HepG2 (cell line): Measurements from ENCODE around the gene CLHC1. TPM values are rescaled to one million over a fixed set of nuclear protein-coding genes. Genes with fewer than 3 reads are reported as not detected.
A peak's percentile ranks its signal among the peaks of the same experiment; 100 is the strongest.

Experiments
- AKAP8 ChIP-seq: sonication (generic); formaldehyde crosslinking; IDR thresholded peaks from 2 replicates; pipeline ENCODE4 v1.5.1; 2020; ENCODE audit warnings: mild to moderate bottlenecking, missing genetic modification reagents
- ARNT2 ChIP-seq: sonication (generic); formaldehyde crosslinking; IDR thresholded peaks from 2 replicates; pipeline ENCODE4 v1.8.0; 2022; ENCODE audit warnings: mild to moderate bottlenecking, low read depth, missing genetic modification reagents, moderate library complexity
- BCL6 ChIP-seq: IDR thresholded peaks from 2 replicates; pipeline ENCODE4 v1.6.1; 2016; ENCODE audit warnings: missing genetic modification reagents, missing compliant biosample characterization
- HMG20A ChIP-seq: IDR thresholded peaks from 2 replicates; pipeline ENCODE4 v1.6.1; 2016; ENCODE audit warnings: borderline replicate concordance
- JARID2 ChIP-seq: sonication (generic); formaldehyde crosslinking; IDR thresholded peaks from 2 replicates; pipeline ENCODE4 v1.8.1; 2023; ENCODE audit warnings: missing genetic modification reagents, inconsistent platforms; ENCODE audit not compliant: insufficient replicate concordance
- PCBP1 ChIP-seq: fragments of 200-400 bp; formaldehyde crosslinking; IDR thresholded peaks from 2 replicates; pipeline ENCODE4 v1.6.1; 2017; ENCODE audit warnings: mild to moderate bottlenecking, low read depth, low read length, borderline replicate concordance
- POLR2AphosphoS5 ChIP-seq: IDR thresholded peaks from 2 replicates; pipeline ENCODE4 v1.6.1; 2012; ENCODE audit warnings: low read depth, low read length
- REPIN1 ChIP-seq: sonication (generic); formaldehyde crosslinking; IDR thresholded peaks from 2 replicates; pipeline ENCODE4 v1.8.0; 2022; ENCODE audit warnings: missing genetic modification reagents, low read depth, mild to moderate bottlenecking, borderline replicate concordance
- SP140L ChIP-seq: sonication (generic); formaldehyde crosslinking; IDR thresholded peaks from 2 replicates; pipeline ENCODE4 v1.4.0; 2020; ENCODE audit warnings: missing genetic modification reagents, borderline replicate concordance
- U2AF1 ChIP-seq: fragments of 200-400 bp; formaldehyde crosslinking; optimal IDR thresholded peaks from 2 replicates; pipeline ENCODE3; 2017; ENCODE audit warnings: mild to moderate bottlenecking, low read depth, low read length
- ZBTB7A ChIP-seq: sonication (generic); formaldehyde crosslinking; IDR thresholded peaks from 2 replicates; pipeline ENCODE4 v1.8.0; 2022; ENCODE audit warnings: mild to moderate bottlenecking, missing genetic modification reagents
- ZC3H4 ChIP-seq: sonication (generic); formaldehyde crosslinking; IDR thresholded peaks from 2 replicates; pipeline ENCODE4 v1.4.0; 2020; ENCODE audit warnings: missing genetic modification reagents, borderline replicate concordance
- ZNF33B ChIP-seq: sonication (generic); formaldehyde crosslinking; IDR thresholded peaks from 2 replicates; pipeline ENCODE4 v1.5.1; 2020; ENCODE audit warnings: mild to moderate bottlenecking, missing genetic modification reagents
- ZNF468 ChIP-seq: sonication (generic); formaldehyde crosslinking; IDR thresholded peaks from 2 replicates; pipeline ENCODE4 v1.8.0; 2022; ENCODE audit warnings: mild to moderate bottlenecking, moderate library complexity, missing genetic modification reagents
- ZSCAN20 ChIP-seq: sonication (generic); formaldehyde crosslinking; IDR thresholded peaks from 2 replicates; pipeline ENCODE4 v1.4.0; 2020; ENCODE audit warnings: missing genetic modification reagents, mild to moderate bottlenecking, borderline replicate concordance
- ZSCAN29 ChIP-seq: sonication (generic); formaldehyde crosslinking; conservative IDR thresholded peaks from 2 replicates; pipeline ENCODE4 v1.4.0; 2020; ENCODE audit warnings: mild to moderate bottlenecking, missing genetic modification reagents
- polyA plus RNA-seq, 8 experiments: library from polyadenylated mRNA; depleted of rRNA in 3 of 8; stranded (reverse) in 7 of 8; unstranded in 1 of 8; fragments of >200 nt; fragmentation: Illumina TruSeq in 4 of 8; extraction: Trizol in 4 of 8; gene quantifications; 2 replicates each; pipeline versions ENCODE4 v1.2.1 to v1.2.3, GENCODE V29; 2011 to 2016; ENCODE audit warnings: low read depth in 4 of 8, missing spikeins in 1 of 8, mixed read lengths in 1 of 8; ENCODE audit not compliant: insufficient read depth in 1 of 8
- total RNA-seq, 5 experiments: library from RNA; depleted of rRNA; stranded (reverse); fragments of >200 nt; fragmentation: Illumina TruSeq; extraction: Trizol; gene quantifications; 2 replicates each; pipeline ENCODE4 v1.2.3, GENCODE V29; 2016; ENCODE audit warnings: low read depth in 1 of 5
- TF ChIP-seq, protein P1 (sequence below): sonication (generic); formaldehyde crosslinking; IDR thresholded peaks from 2 replicates; pipeline ENCODE4 v1.8.0; 2022; ENCODE audit warnings: missing genetic modification reagents, low read depth, mild to moderate bottlenecking, borderline replicate concordance
- TF ChIP-seq, protein P2 (sequence below): sonication (generic); formaldehyde crosslinking; IDR thresholded peaks from 2 replicates; pipeline ENCODE4 v1.5.0; 2020; ENCODE audit warnings: missing genetic modification reagents, mild to moderate bottlenecking, borderline replicate concordance
- TF ChIP-seq, protein P3 (sequence below): sonication (generic); formaldehyde crosslinking; IDR thresholded peaks from 2 replicates; pipeline ENCODE4 v1.4.0; 2020; ENCODE audit warnings: missing genetic modification reagents
- TF ChIP-seq, protein P4 (sequence below): sonication (generic); formaldehyde crosslinking; IDR thresholded peaks from 2 replicates; pipeline ENCODE4 v1.9.0; 2022; ENCODE audit warnings: low read depth, missing genetic modification reagents

The CLHC1 gene
- total and polyA plus RNA-seq, 2 of the 13 experiments (the other 11 are each of a cell fraction or from before 2014, with no cell fraction given): 9.8 to 12.6 TPM

DNA sequence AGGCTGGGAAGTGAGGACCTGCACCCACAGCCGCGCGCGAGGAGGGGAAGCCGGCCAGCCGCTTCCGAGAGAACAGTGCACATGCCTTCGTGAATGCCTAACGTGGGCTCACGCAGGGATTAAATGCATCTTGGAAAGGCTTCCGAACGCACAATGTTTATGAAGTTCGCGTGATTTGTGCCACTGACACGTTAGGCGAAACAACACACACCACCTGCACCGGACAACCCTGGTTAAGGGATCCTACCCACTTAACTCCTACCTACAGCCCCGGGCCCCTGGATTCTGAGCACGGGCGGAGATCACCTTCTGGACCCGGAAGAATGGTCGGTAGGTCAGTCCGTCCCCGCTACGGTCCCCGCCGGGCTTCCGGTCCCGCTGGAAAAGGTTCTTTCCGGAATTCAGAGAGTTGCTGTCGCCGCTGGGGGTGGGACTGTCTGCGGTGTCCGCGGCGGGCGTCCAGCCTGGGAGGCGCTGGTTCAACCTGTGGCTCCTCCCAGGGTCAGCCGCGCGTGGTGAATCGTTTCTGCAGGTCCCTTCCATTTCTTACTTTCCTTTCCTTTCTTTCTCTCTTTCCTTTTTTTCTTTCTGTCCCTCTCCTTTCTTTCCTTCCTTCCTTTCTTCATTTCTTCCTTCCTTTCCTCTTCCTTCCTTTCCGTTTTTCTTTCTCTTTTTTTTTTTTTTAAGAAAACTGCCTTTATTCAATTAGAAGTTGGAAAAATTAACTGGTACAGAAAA, 37.0 kb upstream of the CLHC1 start, which contains the start of gene MTIF2 (continued):
- peak; percentile 64 for TF ChIP-seq ZBTB7A (CRISPR knock-in tag)
- TF ChIP-seq ZSCAN29 (CRISPR knock-in tag): peak; percentile 92; the same call in 1 of the 2 replicates
- peak; percentile 99 for TF ChIP-seq U2AF1
- TF ChIP-seq ARNT2 (CRISPR knock-in tag): no peak; the same call in none of the 2 replicates
- peak; percentile 82 for TF ChIP-seq BCL6 (CRISPR knock-in tag)
- peak; percentile 99 for TF ChIP-seq POLR2AphosphoS5
- peak; percentile 95; the same call in 1 of the 2 replicates for TF ChIP-seq ZNF468
- peak; percentile 85; the same call in 1 of the 2 replicates for TF ChIP-seq PCBP1
- TF ChIP-seq JARID2: peak; percentile 93
- TF ChIP-seq, protein P1, sequence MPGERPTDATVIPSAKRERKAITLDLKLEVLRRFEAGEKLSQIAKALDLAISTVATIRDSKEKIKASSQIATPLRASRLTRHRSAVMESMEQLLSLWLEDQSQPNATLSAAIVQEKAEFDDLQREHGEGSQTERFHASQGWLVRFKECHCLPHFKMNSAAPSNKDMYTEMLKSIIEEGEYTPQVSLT: peak; percentile 82; the same call in 1 of the 2 replicates
- TF ChIP-seq AKAP8: peak; percentile 66
- peak; percentile 67 for TF ChIP-seq HMG20A (CRISPR knock-in tag)
- TF ChIP-seq, protein P2, sequence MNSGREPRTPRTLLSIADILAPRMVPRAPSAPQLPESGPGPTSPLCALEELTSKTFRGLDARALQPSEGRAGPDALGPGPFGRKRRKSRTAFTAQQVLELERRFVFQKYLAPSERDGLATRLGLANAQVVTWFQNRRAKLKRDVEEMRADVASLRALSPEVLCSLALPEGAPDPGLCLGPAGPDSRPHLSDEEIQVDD (CRISPR knock-in tag): peak; percentile 65; the same call in 1 of the 2 replicates
- TF ChIP-seq, protein P3, sequence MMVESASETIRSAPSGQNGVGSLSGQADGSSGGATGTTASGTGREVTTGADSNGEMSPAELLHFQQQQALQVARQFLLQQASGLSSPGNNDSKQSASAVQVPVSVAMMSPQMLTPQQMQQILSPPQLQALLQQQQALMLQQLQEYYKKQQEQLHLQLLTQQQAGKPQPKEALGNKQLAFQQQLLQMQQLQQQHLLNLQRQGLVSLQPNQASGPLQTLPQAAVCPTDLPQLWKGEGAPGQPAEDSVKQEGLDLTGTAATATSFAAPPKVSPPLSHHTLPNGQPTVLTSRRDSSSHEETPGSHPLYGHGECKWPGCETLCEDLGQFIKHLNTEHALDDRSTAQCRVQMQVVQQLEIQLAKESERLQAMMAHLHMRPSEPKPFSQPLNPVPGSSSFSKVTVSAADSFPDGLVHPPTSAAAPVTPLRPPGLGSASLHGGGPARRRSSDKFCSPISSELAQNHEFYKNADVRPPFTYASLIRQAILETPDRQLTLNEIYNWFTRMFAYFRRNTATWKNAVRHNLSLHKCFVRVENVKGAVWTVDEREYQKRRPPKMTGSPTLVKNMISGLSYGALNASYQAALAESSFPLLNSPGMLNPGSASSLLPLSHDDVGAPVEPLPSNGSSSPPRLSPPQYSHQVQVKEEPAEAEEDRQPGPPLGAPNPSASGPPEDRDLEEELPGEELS: peak; percentile 86
- TF ChIP-seq ZC3H4 (CRISPR knock-in tag): peak; percentile 83; the same call in 1 of the 2 replicates
- TF ChIP-seq, protein P4, sequence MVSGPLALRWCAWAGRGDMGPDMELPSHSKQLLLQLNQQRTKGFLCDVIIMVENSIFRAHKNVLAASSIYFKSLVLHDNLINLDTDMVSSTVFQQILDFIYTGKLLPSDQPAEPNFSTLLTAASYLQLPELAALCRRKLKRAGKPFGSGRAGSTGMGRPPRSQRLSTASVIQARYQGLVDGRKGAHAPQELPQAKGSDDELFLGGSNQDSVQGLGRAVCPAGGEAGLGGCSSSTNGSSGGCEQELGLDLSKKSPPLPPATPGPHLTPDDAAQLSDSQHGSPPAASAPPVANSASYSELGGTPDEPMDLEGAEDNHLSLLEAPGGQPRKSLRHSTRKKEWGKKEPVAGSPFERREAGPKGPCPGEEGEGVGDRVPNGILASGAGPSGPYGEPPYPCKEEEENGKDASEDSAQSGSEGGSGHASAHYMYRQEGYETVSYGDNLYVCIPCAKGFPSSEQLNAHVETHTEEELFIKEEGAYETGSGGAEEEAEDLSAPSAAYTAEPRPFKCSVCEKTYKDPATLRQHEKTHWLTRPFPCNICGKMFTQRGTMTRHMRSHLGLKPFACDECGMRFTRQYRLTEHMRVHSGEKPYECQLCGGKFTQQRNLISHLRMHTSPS (CRISPR knock-in tag): no peak
- TF ChIP-seq ZNF33B: peak; percentile 92
- TF ChIP-seq ZSCAN20 (CRISPR knock-in tag): peak; percentile 92
- peak; percentile 98 for TF ChIP-seq SP140L (CRISPR knock-in tag)
- TF ChIP-seq REPIN1: peak; percentile 98
